Measurements from ENCODE around the gene PLXND1.

GRCh38 chr3:129579991-129580390, 26.5 kb downstream of the PLXND1 start:
- TF ChIP-seq EP300 (IDR thresholded peaks at IDR 0.05; ENCODE audit: borderline replicate concordance) (no peak), YY1 (IDR thresholded peaks at IDR 0.05; ENCODE audit: low read depth) (no peak), MAX (IDR thresholded peaks at IDR 0.05) (no peak), REST (IDR thresholded peaks at IDR 0.05; ENCODE audit: low read depth) (no peak), RAD21 (IDR thresholded peaks at IDR 0.05; ENCODE audit: low read depth) (no peak), EGR1 (IDR thresholded peaks at IDR 0.05) (no peak), TAF1 (IDR thresholded peaks at IDR 0.05; ENCODE audit: low read depth) (no peak), TCF12 (IDR thresholded peaks at IDR 0.05; ENCODE audit: low read depth) (no peak)

Measured in Ishikawa (cell line).